AG08396 (cell line): ENCODE results near the gene WRNIP1.
A peak's percentile ranks its signal among the peaks of the same experiment; 100 is the strongest.
"Not testable (repeated sequence)": the region's sequence is repeated elsewhere in the genome, so short reads cannot be mapped to it uniquely, and the experiment has no call there.

Source experiments
- DNase-seq: peaks from one replicate; pipeline ENCODE4 v3.0.0; 2012; ENCODE audit warnings: low spot score, mixed read lengths

The WRNIP1 gene

DNA sequence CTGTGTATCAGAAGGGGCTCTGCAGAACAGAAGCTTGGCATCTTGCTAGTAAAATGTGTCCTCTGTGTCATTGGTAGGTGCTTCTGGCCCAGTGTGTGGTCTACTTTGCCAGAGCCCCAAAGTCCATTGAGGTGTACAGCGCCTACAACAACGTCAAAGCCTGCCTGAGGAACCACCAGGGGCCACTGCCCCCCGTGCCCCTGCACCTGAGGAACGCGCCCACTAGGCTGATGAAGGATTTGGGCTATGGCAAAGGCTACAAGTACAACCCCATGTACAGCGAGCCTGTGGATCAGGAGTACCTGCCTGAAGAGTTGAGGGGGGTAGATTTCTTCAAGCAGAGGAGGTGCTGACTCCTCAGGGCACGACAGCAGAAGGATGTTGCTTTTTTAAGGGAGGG is 19.7 kb downstream of the WRNIP1 start:
- no peak for DNase-seq

DNA sequence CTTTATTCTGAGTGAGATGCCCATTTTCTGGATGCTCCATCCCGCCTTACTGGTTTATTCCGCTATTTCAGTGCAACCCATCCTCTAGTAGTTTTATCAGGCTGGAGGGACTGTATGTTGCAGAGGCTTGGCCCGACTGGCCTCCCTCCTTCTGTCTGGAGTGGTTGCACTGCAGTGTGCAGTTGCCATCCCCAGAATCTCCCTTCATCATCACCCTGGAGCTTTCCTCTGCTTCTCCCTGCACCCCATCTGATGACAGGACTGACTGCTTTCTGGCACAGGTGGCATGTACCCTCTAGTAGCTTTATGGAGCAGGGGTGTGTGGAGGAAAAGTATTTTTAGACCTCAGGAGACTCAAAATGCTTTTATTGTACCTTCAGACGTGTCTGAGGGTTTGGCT is 21.1 kb downstream of the WRNIP1 start:
- DNase-seq, result no peak

DNA sequence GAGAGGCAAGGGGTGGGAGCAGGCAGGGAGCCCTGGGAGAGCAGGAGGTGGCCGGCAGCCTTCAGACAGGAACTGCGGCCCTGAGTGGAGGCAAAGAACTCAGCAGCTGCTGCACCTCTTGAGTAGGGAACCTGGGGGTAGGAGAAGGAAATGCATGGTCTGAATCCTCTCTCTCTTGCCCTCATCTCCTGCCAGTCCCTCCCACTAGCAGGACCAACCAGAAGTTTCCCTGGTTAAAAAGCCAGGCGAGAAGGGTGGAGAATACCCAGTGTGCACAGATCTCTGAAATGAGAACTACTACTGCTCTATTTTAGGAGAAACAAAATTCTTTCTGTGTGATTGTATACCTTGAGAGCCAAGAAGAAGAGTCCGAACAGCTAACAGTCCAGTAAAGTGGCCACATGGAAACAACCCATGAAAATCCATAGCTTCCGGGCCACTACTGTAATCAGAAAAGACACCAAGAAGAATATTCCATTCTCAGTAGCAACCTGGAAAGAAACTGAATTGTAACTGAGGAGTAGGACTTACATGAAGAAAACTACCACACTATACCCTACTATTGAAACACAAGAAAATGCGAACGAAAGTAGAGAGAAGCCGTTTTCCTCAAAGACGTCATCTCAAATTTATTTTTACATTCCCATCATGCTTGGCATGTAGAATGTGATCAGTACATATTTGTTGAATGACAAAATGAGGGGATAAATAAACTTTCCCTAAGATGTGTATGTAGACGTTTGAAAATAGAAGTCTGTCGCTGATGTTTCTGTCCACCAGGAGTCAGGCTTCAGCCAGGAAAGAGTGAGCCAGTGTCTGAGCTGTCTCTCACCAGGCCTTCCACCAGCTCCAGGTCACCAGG is 25.6 kb downstream of the WRNIP1 start:
- DNase-seq, result peak; percentile 87

DNA sequence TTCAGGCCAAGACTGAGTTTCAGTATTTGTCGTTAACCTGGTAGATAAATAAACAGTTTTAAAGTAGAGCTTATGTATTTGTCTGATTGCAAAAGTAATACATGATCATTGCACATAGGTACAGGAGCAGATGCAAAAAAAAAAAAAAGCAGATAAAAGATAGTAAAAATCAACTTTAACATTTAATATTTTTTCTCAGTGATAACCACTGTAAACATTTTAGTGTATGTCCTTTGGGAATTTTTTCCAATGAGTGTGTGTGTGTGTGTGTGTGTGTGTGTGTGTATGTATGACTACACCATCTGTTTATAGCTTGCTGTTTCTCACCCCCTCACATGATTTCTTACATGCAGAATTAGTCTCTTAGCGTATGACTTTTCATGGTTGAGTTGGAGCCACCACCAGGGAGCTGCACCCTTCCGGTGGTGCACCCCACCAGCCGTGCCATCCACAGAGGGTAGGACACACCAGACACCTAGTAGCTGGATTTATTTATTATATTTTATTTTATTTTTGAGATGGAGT is 26.3 kb downstream of the WRNIP1 start:
- DNase-seq, result no peak

DNA sequence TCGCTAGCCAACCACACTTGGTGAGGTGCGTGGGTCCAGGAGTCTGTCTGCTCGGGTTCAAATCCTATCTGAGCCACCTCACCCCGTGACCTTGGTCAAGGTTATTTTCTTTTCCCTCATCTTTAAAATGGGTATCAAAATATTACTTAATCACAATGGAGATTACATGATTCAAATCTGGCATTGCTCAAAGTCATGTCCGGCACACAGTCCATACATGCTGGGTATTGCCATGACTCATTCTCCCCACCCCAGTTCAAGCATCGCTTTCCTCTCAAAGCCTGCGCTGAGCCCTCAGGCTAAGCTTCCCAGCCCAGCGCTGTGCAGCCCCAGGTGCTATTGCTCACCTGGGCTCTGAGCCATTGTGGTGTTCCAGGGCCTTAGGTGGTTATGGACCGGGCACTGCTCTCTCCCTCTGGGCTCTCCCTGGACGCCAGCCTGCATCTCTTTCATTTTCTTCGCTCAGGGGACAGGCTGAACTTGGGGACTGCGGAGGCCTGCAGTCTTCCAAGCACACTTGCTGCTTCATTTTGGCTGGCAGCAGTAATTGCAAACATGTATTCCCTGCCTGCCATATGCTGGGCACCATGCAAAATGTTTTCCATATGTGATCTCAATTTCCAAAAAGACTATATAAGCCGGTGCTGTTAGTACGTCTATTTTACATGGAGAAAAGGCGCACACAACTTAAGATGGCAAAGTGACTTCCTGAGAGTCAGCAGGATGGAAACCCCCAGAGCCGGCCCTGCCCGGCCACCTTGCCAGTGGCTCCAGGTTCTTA is 27.3 kb downstream of the WRNIP1 start:
- DNase-seq, result no peak

DNA sequence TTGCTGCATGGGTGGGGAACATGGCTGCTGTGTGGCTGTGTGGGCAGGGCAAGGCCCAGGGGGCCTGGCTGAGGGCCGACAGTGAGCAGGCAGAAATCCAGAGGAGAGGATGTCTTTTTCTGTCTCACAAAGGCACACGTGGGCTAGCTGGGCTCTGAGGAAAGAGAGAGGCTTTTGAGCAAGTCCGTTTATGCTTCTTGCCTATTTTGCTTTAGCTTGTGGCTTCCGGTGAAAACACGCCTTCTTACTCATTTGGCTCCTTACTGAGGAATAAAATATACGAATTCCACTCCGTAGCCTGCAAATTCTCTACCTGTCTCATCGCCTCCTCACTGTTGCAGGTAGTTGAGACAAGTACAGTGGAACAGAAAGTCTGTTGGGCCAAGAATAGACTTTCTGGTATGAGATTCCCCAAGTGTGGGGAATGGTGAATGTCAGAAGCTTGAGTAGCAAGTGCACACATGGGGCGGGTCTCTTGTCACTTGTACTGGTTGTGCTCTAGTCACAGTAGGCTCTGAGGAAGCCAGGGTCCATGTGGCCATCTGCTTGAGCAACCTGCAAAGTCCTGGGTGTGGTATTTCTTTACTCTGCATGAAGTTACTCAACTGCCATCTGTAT is 28.4 kb downstream of the WRNIP1 start:
- no peak for DNase-seq

DNA sequence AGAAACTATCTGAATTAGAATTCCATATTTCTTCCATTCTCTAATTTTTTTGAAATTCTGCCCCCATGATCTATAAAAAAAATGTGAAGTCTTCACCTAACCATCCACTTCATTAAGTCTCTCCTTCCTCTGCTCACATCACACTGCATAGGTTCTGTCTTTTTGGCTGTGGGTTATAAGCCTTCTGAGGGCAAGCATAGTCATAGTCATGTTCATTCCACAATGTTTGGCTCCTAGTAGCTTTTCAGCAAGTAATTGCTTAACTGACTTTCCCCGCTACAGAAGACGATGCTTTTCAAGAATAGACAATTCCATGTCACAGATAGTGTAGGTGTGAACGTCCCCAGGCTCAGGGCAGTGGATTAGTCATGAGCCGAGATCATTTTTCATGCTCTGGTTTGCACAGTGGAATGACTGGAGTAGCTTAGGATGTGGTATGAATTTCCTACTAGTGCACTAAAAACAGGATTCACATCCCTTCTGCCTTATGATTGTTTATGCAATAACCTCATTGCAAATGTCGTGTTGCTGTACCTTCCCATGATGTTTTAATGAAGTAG is 29.1 kb downstream of the WRNIP1 start:
- DNase-seq, result no peak

DNA sequence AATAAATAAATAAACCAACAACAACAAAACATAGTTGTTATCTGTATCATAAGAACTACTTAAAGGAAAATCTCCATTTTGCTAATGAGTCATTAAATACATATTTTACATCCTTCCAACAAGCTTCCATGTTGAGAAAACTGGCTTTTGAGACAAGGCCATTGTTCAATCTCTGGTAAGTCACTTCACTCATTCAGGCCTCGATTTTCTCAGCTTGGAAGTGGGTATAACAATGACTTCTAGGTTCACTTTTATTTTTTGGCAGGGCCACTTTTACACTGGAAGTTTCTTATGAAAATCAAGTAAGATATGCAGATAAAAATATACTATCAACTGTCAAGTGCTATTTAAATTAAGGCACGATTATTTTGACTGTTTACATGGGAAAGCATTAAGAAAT is 30.0 kb downstream of the WRNIP1 start:
- DNase-seq, result no peak

DNA sequence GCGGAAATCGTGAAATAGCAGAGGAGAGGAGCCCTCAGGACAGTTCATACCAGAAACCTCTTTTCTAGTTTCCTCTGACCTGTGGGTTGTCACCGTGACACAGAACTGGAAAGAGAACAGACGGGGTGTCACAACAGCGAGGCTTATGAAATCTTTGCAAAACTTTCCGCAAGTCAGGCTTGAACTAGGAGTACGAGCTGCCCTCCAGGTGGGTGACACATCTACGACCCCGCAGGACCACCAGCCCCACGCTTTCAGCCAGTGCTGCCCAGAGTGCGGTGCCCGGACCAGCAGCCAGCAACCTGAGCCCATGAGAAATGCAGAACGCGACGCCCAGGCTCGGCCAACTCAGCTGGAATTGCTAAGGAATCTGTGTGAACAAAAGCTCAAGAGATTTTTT is 30.8 kb downstream of the WRNIP1 start:
- DNase-seq, result no peak

DNA sequence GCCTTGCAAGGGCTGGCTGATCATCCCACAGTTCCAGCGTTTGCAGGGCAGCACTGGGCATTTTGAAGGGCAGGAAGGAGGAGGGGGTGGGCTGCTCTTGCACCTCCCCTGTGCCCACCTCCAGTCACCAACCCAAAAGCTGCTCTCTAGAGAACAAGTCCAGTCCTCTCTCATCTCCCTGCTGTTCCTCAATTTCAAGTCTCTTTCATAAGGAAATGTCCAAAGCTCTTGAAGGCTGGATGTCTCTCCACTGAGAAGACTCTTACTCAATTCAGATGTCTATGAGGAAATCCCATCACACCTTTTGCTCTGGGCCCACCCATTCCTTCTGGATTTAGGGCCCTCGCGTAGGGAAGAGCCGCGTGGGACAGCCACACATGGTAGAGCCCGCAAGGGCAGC is 31.7 kb downstream of the WRNIP1 start:
- no peak for DNase-seq

DNA sequence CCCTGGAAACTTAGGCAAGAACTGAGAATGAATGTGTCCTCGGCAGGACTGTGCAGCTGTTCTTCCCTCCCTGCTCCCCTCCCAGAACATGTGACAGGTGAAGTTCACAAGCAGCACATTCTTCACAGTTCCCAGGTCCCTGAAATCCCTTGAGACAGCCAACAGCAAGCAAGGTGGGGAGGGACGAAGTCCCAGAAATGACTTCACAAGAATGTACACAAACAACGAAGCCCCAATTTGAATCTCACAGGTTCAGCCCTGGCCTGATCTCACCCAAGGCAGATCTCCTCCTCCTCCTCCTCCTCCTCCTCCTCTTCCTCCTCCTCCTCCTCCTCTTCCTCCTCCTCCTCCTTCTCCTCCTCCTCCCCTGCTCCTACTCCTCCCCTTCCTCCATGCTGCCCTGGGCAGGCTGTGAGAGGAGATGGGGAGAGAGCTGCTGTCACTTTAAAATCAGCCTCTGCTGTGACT is 32.4 kb downstream of the WRNIP1 start:
- DNase-seq, result no peak

DNA sequence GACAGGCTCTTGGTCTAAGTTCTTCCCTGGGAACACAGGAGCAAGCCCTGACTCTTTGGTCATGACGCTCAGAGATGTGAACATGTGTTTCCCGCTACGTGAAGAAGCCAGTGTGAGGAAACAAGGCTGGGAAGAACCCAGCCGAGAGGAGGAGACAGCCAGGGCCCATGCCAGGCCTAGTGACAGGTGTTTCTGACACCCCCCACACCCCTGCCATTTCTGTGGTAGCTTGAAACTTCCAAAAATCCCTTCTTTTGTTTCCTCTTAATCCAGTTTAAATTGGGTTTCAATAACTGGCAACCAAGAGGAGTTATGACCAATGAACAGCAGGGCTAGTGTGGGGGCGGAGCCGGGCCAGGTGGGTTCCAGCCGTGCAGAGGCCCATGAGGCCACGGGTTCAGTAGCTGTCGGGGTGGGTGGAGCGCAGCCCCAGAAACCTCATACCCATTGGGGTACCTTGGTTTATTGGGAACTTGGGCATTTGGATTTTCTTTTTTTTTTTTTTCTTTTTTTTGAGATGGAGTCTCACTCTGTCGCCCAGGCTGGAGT is 33.5 kb downstream of the WRNIP1 start:
- no peak for DNase-seq

DNA sequence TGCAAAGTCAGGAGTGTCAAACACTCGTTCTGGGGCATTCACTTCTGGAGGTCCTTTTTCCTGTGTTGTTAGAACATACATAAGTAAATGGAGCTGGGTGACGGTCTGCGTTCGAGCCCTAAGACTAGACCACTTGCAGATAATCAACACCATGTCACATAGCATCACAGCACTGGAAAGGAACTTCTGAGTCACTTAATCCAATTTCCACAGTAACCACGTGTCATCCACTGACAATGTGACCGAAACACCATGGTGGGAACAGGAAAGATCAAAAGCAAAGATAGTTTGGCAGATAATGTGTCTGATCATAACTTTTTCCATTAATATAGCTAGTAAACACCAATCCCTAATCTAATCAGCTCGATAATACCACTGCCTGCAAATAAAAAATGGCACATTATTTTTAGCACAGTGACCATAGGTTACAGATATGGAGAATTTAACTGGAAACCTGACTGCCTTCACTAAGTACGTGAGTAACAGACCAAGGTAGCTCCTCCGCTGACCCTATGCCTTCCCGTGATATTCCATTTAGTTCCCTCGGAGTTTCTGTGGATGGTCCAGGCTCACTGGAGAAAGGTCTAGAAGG is 34.8 kb downstream of the WRNIP1 start:
- DNase-seq, result no peak

DNA sequence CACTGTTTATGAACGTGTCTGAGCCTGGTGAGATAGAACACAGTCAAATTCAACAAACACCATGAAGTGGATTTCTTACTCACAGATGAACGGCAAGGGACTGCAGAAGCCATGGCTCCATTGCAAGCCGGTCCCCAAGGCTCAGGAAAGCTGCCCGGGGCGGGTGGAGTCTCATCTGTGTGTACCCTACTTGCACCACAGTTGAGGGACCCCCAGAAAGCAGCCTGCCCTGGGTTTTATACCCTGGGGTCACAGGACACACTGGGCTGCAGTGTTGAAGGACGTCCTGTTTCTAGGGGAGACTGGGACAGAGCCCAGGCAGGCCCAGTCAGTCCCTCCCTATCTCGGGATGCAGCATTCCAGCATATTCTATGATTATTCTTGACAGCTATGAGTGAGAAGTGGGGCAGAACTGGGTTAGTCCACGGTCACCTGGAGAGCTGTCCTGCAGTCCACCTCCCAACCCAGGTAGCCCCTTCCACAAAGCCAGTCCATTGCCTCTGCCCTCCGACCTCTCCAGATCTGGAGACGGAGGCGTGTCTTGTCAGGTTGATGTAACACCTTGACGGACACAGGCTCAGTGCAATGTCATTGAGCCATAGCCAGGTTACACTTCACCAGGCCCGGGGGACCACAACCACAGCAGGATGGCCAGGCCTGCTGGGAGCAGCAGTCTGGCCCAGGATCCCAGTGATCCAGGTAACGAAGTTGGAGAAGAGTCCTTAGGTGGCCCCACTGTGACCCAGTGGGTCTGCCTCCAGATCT is 35.5 kb downstream of the WRNIP1 start:
- DNase-seq, result no peak

DNA sequence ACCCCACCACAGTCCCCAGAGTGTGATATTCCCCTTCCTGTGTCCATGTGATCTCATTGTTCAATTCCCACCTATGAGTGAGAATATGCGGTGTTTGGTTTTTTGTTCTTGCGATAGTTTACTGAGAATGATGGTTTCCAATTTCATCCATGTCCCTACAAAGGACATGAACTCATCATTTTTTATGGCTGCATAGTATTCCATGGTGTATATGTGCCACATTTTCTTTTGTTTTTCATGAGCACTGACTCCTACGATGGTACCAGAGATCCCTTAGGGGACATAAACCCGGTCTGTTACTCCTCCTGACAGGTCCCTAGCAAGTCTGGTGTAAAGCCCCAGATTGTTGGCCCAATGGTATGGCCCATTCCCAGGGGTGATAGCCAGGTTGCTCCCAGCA is 36.5 kb downstream of the WRNIP1 start:
- not testable (repeated sequence) for DNase-seq

DNA sequence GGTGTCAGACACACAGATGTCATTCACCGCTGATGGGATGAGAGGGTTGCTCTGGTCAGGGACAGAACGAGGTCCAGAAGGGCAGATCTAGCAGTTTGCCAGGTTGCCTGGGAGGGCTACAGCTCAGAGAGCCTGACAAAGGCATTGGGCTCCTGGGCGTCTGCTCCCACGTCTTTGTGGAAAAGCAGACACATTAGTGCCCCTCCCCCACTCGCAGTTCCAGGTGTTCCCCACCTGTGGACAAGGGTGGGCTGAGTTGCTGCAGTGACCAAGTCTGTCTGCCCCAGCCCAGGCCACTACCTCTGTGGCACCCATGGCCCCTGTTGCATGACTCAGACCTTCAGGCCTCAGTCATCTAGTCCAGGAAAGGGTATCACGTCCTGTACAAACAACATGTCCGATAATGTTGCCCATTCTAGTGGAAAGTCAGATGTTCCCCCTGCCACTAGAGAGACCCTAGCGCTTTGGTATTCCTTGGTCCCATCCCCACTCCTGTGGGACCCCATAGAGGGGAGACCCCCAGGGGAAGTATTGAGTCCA is 37.4 kb downstream of the WRNIP1 start:
- no peak for DNase-seq

DNA sequence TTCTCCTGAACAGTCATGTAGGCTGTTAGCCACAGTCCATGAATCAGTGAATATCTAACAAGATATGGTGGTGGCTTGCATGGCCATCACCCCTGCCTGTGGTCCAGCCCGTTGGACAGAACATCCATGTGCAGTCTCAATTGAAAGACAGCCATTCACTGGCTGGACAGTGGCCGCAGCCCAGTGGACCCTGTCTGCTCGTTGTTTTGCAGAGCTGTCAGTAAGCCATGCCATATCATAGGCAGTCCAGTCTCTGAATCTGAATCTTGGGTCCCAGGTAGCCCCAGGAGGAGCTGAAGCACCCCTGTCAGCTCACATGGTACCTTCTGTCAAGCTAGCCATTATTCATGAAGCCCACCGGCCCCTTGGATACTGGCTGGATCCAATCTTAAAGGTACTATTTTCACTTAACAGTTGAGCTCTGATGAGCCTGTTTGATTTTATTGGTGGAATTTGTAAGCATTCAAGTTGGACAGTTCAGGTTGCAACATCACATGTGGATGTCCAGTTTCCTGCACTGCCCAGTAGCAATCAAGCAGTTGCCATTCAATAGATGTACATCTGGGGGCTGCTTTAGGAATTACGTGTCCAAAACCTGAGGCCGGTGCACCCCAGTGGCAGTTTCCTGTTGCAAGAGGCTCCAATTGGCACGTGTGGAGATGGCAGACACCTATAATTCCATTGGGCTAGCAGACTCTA is 38.7 kb downstream of the WRNIP1 start:
- no peak for DNase-seq

DNA sequence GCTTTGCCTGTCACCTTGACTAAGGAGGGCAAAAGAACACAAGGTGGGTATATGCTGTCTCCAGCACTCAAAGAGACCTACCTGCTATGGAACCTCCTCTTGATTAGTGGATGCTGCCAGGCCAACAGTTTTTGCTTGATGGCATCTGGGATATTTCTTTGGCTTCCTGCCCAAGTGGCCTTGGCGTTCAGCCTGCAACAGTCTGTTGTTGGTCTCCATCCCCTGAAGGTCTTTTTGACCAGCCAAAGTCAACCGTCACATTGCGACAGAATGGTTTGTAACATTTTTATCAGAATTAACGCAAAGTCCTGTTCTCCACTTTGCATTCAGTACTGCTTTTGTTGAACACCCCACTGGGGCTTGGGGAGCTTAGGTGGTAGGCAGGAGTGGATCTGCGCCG is 39.3 kb downstream of the WRNIP1 start:
- DNase-seq, result no peak

DNA sequence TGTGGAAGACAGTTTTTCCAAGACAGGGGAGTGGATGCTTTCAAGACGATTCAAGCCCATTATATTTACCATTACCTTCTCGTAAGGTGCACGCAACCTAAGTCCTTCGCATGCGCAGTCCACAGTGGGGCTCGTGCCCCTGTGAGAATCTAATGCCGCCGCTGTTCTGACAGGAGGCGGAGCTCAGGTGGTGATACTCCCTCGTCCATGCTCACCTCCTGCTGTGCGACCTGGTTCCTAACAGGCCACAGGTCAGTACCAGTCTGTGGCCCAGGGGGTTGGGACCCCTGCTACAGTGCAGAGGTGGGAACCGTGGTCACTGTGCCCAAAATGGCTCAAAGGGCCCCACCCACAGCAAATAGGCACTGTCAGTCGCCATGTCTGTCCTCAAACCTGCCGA is 39.8 kb downstream of the WRNIP1 start:
- DNase-seq, result no peak

DNA sequence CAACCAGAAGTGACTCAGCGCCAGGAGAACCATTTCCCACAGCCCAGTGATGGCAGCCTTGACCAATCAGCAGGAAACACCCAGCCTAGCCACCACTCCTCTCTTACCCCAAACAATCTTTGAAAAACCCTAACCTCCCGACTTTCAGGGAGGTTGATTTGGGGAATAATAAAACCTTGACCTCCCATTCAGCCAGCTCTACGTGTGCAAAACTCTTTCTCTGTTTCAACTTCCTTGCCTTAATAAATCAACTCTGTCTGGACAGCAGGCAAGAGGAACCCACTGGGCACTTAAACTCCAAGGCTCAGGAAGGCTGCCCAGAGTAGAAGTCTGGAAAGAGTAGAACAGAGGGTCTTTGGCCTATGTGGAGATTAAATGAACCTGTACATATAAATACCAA is 41.5 kb downstream of the WRNIP1 start:
- no peak for DNase-seq
